Measurements from ENCODE around the gene UAP1L1.

DNA sequence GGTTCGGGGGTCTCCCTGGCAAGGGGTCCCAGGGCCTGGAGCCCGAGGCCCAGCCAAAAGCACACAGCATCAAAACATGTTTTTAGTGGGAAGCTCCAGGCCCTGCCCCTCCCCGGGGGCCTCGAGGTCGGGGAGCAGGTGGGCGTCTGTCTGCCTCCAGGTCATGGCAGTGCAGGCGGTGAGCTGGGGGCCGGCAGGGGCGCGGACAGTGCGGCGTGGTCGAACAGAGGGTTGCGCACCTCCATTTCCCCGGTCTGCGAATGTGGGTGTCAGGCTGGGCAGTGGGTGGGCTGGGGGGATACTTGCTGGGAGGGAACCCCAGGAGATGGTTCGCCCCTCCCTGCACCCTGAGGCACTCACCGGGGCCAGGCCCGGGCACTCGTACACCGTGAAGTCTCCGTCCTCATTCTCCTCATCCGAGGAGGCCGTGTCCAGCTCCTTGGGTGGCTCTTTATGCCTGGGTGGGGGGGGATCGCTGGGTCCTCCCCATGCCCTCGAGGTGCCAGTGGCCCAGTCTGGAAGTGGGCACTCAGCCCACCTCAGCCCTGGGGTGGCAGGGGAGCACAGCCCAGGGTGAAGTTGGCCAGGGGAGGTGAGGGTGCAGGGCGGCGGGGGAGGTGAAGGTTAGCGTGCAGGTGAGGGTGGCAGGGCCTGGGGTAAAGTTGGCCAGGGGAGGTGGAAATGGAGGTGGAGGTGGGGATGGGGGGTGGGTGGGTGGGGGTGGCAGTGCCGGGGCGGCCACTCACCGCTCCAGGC, 37.5 kb upstream of the UAP1L1 start:
- no peak for TF ChIP-seq CTCF (IDR thresholded peaks at IDR 0.05)
- TF ChIP-seq POLR2A (IDR thresholded peaks at IDR 0.05) = no peak
